K562 (cell line): ENCODE data around the gene ANTKMT. TPM values are rescaled to one million over a fixed set of nuclear protein-coding genes. Genes with fewer than 3 reads are reported as not detected.

Source experiments
- CAMTA2 ChIP-seq: fragments of 250-450 bp; sonication (Bioruptor Pico); conservative IDR thresholded peaks from 2 replicates; pipeline ENCODE4 v1.5.1; 2022
- CXXC5 ChIP-seq: fragments of 250-450 bp; sonication (Bioruptor Pico); IDR thresholded peaks from 2 replicates; pipeline ENCODE4 v1.8.0; 2022; ENCODE audit warnings: inconsistent platforms, mild to moderate bottlenecking, moderate library complexity
- ELF2 ChIP-seq: fragments of 250-450 bp; sonication (Bioruptor Pico); IDR thresholded peaks from 2 replicates; pipeline ENCODE4 v1.5.0; 2021; ENCODE audit warnings: mild to moderate bottlenecking
- LARP7 ChIP-seq: fragments of 450-650 bp; IDR thresholded peaks from 2 replicates; pipeline ENCODE4 v1.6.1; 2016
- MGA ChIP-seq: fragments of 450-650 bp; IDR thresholded peaks from 2 replicates; pipeline ENCODE4 v1.6.1; 2016; ENCODE audit warnings: mild to moderate bottlenecking, moderate library complexity
- NFE2L1 ChIP-seq: fragments of 450-650 bp; IDR thresholded peaks from 2 replicates; pipeline ENCODE4 v1.6.1; 2016; ENCODE audit warnings: missing genetic modification characterization, low read depth, mild to moderate bottlenecking, missing compliant biosample characterization, moderate library complexity, borderline replicate concordance
- PTBP1 ChIP-seq: fragments of 200-400 bp; formaldehyde crosslinking; IDR thresholded peaks from 2 replicates; pipeline ENCODE4 v1.6.1; 2017; ENCODE audit warnings: low read depth, low read length
- SIN3B ChIP-seq: fragments of 450-650 bp; IDR thresholded peaks from 2 replicates; pipeline ENCODE4 v1.6.1; 2017; ENCODE audit warnings: low read depth, mild to moderate bottlenecking, moderate library complexity
- TAF1 ChIP-seq: IDR thresholded peaks from 2 replicates; pipeline ENCODE4 v1.6.1; 2011; ENCODE audit warnings: mild to moderate bottlenecking, low read length, moderate library complexity; ENCODE audit not compliant: insufficient read depth, control insufficient read depth, severe bottlenecking; ENCODE audit errors: extremely low read depth
- TCF3 ChIP-seq: sonication (generic); formaldehyde crosslinking; IDR thresholded peaks from 2 replicates; pipeline ENCODE4 v1.4.0; 2020; ENCODE audit warnings: mild to moderate bottlenecking, missing genetic modification reagents
- ZBED1 ChIP-seq: IDR thresholded peaks from 2 replicates; pipeline ENCODE4 v1.6.1; 2014
- polyA plus RNA-seq, 8 experiments: library from polyadenylated mRNA; depleted of rRNA in 4 of 8; stranded (reverse) in 5 of 8; unstranded in 3 of 8; fragments of >200 nt; fragmentation: Nextera tagmentation in 2 of 8; fragmentation: Illumina TruSeq in 1 of 8; extraction: Ambion mirVana in 2 of 8; extraction: Trizol in 1 of 8; gene quantifications; 2 replicates each; pipeline versions ENCODE4 v1.2.1 to v1.2.3, GENCODE V29; 2011 to 2014; ENCODE audit warnings: inconsistent platforms in 1 of 8, missing spikeins in 1 of 8
- total RNA-seq, 7 experiments: library from RNA; depleted of rRNA in 6 of 7; stranded (reverse); fragments of >200 nt in 6 of 7; fragmentation: Illumina TruSeq in 2 of 7; extraction: Trizol in 2 of 7; gene quantifications; 2 replicates each; pipeline versions ENCODE4 v1.2.1 to v1.2.3, GENCODE V29; 2011 to 2021; ENCODE audit warnings: low replicate concordance in 1 of 7
- TF ChIP-seq, protein P1 (sequence below): sonication (generic); formaldehyde crosslinking; IDR thresholded peaks from 2 replicates; pipeline ENCODE4 v1.8.0; 2023; ENCODE audit warnings: mild to moderate bottlenecking, missing genetic modification reagents

The ANTKMT gene
- total and polyA plus RNA-seq, 9 of the 15 experiments (the other 6 are each of a cell fraction or from before 2014, with no cell fraction given), result 0.58 to 217 (median 19.1) TPM

- TF ChIP-seq MGA (peak; percentile 25; the same call in 1 of the 2 replicates), ZBED1 (0 out of 2 replicates have a peak, but pooled peaks have one; percentile 22), TCF3 (CRISPR knock-in tag) (no peak), SIN3B (no peak), LARP7 (no peak), NFE2L1 (tag) (no peak), ELF2 (peak; percentile 58; the same call in 1 of the 2 replicates), CXXC5 (CRISPR knock-in tag) (peak; percentile 81), TAF1 (peak; percentile 25), PTBP1 (no peak), CAMTA2 (CRISPR knock-in tag) (0 out of 2 replicates have a peak, but pooled peaks have one; percentile 37)
- TF ChIP-seq, protein P1, sequence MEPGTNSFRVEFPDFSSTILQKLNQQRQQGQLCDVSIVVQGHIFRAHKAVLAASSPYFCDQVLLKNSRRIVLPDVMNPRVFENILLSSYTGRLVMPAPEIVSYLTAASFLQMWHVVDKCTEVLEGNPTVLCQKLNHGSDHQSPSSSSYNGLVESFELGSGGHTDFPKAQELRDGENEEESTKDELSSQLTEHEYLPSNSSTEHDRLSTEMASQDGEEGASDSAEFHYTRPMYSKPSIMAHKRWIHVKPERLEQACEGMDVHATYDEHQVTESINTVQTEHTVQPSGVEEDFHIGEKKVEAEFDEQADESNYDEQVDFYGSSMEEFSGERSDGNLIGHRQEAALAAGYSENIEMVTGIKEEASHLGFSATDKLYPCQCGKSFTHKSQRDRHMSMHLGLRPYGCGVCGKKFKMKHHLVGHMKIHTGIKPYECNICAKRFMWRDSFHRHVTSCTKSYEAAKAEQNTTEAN, result no peak
Observed at GRCh38 chr16:728131-728889, 7.4 kb downstream of the ANTKMT start (continued).
